Measurements from ENCODE around the gene GID4. TPM values are rescaled to one million over a fixed set of nuclear protein-coding genes. Genes with fewer than 3 reads are reported as not detected.

The GID4 gene
- total RNA-seq, 2 donors from 2014 or later, result 3.6 to 20.4 TPM

GRCh38 chr17:18093616-18094408 lies 54.6 kb downstream of the GID4 start:
- 76 to 82% methylated on average over 15 of the region's 15 CpGs for WGBS, 2 donors
- Histone ChIP-seq H3K27ac (no peak overlapping the region), H3K36me3 (replicated peaks in 1 of 2; ENCODE audit: insufficient read depth in 1 of 2, low read depth in 2 of 2) (peaks cover 3 to 16% of the 10 kb centered on the region in 2 donors), H3K4me3 (no peak overlapping the region), H3K4me1 (peaks cover 7% of the 10 kb centered on the region), H3K27me3 (no peaks in the 10 kb centered on the region), H3K9me3 (no peaks in the 10 kb centered on the region)
- intact Hi-C loops (cut with DNase I), result no loop called here
- no peak for ATAC-seq
- TF ChIP-seq POLR2A (IDR thresholded peaks at IDR 0.05), result no peak
- TF ChIP-seq CTCF (IDR thresholded peaks at IDR 0.05), result no peak
- DNase-seq, result peak in 2 of 4 donors; percentile 31 to 32

GRCh38 chr17:18094409-18094807 lies 55.2 kb downstream of the GID4 start:
- no peaks in the 10 kb centered on the region for H3K9me3 ChIP-seq
- no peak for ATAC-seq
- no peak overlapping the region for H3K4me3 ChIP-seq
- no peak for DNase-seq
- 96 to 97% methylated on average over 10 of the region's 10 CpGs for WGBS, 2 donors
- peaks cover 3 to 17% of the 10 kb centered on the region in 2 donors for H3K36me3 ChIP-seq (replicated peaks in 1 of 2; ENCODE audit: insufficient read depth in 1 of 2, low read depth in 2 of 2)
- no peaks in the 10 kb centered on the region for H3K27me3 ChIP-seq
- intact Hi-C loops (cut with DNase I), result no loop called here
- peaks cover 1% of the 10 kb centered on the region for H3K4me1 ChIP-seq
- no peak overlapping the region for H3K27ac ChIP-seq
- TF ChIP-seq CTCF (IDR thresholded peaks at IDR 0.05), result no peak
- TF ChIP-seq POLR2A (IDR thresholded peaks at IDR 0.05), result no peak

GRCh38 chr17:18099516-18099915 lies 60.3 kb downstream of the GID4 start:
- DNase-seq (no peak), ATAC-seq (no peak)
- no peaks in the 10 kb centered on the region for H3K9me3 ChIP-seq
- no peak overlapping the region for H3K4me3 ChIP-seq
- H3K27ac ChIP-seq, result no peak overlapping the region
- TF ChIP-seq POLR2A (IDR thresholded peaks at IDR 0.05) (no peak), CTCF (IDR thresholded peaks at IDR 0.05) (no peak)
- H3K36me3 ChIP-seq (replicated peaks in 1 of 2; ENCODE audit: insufficient read depth in 1 of 2, low read depth in 2 of 2), result peaks cover 3 to 11% of the 10 kb centered on the region in 2 donors
- intact Hi-C loops (cut with DNase I), result no loop called here
- no peaks in the 10 kb centered on the region for H3K27me3 ChIP-seq
- 86 to 93% methylated on average over 5 to 14 of the region's 14 CpGs for WGBS, 2 donors
- H3K4me1 ChIP-seq, result no peaks in the 10 kb centered on the region

- no peak overlapping the region for H3K27ac ChIP-seq
- no peak for TF ChIP-seq POLR2A (IDR thresholded peaks at IDR 0.05)
- no peak for TF ChIP-seq CTCF (IDR thresholded peaks at IDR 0.05)
- DNase-seq, result no peak
- no peak for ATAC-seq
- peaks cover 1 to 11% of the 10 kb centered on the region in 2 donors for H3K36me3 ChIP-seq (replicated peaks in 1 of 2; ENCODE audit: insufficient read depth in 1 of 2, low read depth in 2 of 2)
- no peaks in the 10 kb centered on the region for H3K27me3 ChIP-seq
- intact Hi-C loops (cut with DNase I), result no loop called here
- no peaks in the 10 kb centered on the region for H3K4me1 ChIP-seq
- 82 to 84% methylated on average over 8 to 10 of the region's 10 CpGs for WGBS, 2 donors
- no peaks in the 10 kb centered on the region for H3K9me3 ChIP-seq
- H3K4me3 ChIP-seq, result no peak overlapping the region
These were observed 61.4 kb downstream of the GID4 start for GRCh38 chr17:18100616-18101015.

GRCh38 chr17:18101828-18102227 lies 62.6 kb downstream of the GID4 start:
- peaks cover 0 to 4% of the 10 kb centered on the region in 2 donors for H3K36me3 ChIP-seq (replicated peaks in 1 of 2; ENCODE audit: insufficient read depth in 1 of 2, low read depth in 2 of 2)
- H3K27me3 ChIP-seq, result no peaks in the 10 kb centered on the region
- H3K27ac ChIP-seq, result no peak overlapping the region
- 83% methylated on average over 9 of the region's 9 CpGs; no CpG with 5 or more reads in 1 of the 2 donors for WGBS, 2 donors
- intact Hi-C loops (cut with DNase I), result no loop called here
- H3K4me3 ChIP-seq, result no peak overlapping the region
- H3K4me1 ChIP-seq, result no peaks in the 10 kb centered on the region
- ATAC-seq, result no peak
- TF ChIP-seq CTCF (IDR thresholded peaks at IDR 0.05) (no peak), POLR2A (IDR thresholded peaks at IDR 0.05) (no peak)
- DNase-seq, result no peak
- no peaks in the 10 kb centered on the region for H3K9me3 ChIP-seq

All from body of pancreas (tissue), 4 donors.